Activated CD4-positive, alpha-beta memory T cell treated with anti-CD3 and anti-CD28 coated beads, Interleukin-2, amount 10 ng/mL, durations not matched to agents 7 days and 5 days (primary cell): ENCODE measurements around the gene FARP1. TPM values are rescaled to one million over a fixed set of nuclear protein-coding genes. Genes with fewer than 3 reads are reported as not detected.

ENCODE experiments used
- CTCF ChIA-PET: fragments of 350-600 bp; sonication (Branson Sonifier 250); formaldehyde crosslinking; loops from one replicate; lab custom pipeline; 2021; ENCODE audit warnings: antibody characterized with exemption, inconsistent platforms; lab: Charles Lee
- POLR2A ChIA-PET: fragments of 350-600 bp; sonication (Branson Sonifier 250); formaldehyde crosslinking; loops from one replicate; lab custom pipeline; 2021; ENCODE audit warnings: antibody characterized with exemption; lab: Charles Lee
- DNase-seq: peaks from one replicate; pipeline ENCODE4 v3.0.0-alpha.2; 2020
- H3K27ac Mint-ChIP-seq: one replicate; pipeline ENCODE4 v1.8.0; 2021; ENCODE audit warnings: mild to moderate bottlenecking, mixed read lengths
- H3K27me3 Mint-ChIP-seq: one replicate; pipeline ENCODE4 v1.8.0; 2021; ENCODE audit warnings: mixed read lengths
- H3K36me3 Mint-ChIP-seq: one replicate; pipeline ENCODE4 v1.8.0; 2021; ENCODE audit warnings: low read depth, mixed read lengths
- H3K4me1 Mint-ChIP-seq: one replicate; pipeline ENCODE4 v1.8.0; 2021; ENCODE audit warnings: mixed read lengths
- H3K4me3 Mint-ChIP-seq: one replicate; pipeline ENCODE4 v1.8.0; 2021; ENCODE audit warnings: mild to moderate bottlenecking, mixed read lengths
- H3K9me3 Mint-ChIP-seq: one replicate; pipeline ENCODE4 v1.8.0; 2021; ENCODE audit warnings: mixed read lengths
- total RNA-seq, 2 experiments: library from RNA; stranded (reverse); gene quantifications; one replicate each; pipeline ENCODE4 v1.2.3, GENCODE V29; 2021

The FARP1 gene, protein sequence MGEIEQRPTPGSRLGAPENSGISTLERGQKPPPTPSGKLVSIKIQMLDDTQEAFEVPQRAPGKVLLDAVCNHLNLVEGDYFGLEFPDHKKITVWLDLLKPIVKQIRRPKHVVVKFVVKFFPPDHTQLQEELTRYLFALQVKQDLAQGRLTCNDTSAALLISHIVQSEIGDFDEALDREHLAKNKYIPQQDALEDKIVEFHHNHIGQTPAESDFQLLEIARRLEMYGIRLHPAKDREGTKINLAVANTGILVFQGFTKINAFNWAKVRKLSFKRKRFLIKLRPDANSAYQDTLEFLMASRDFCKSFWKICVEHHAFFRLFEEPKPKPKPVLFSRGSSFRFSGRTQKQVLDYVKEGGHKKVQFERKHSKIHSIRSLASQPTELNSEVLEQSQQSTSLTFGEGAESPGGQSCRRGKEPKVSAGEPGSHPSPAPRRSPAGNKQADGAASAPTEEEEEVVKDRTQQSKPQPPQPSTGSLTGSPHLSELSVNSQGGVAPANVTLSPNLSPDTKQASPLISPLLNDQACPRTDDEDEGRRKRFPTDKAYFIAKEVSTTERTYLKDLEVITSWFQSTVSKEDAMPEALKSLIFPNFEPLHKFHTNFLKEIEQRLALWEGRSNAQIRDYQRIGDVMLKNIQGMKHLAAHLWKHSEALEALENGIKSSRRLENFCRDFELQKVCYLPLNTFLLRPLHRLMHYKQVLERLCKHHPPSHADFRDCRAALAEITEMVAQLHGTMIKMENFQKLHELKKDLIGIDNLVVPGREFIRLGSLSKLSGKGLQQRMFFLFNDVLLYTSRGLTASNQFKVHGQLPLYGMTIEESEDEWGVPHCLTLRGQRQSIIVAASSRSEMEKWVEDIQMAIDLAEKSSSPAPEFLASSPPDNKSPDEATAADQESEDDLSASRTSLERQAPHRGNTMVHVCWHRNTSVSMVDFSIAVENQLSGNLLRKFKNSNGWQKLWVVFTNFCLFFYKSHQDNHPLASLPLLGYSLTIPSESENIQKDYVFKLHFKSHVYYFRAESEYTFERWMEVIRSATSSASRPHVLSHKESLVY
- under 1 TPM; 0.50 to 0.75 TPM for total RNA-seq

GRCh38 chr13:98142380-98143156 is at the start of gene FARP1:
TSS of gene FARP1 (plus strand) at chr13:98143094. CDS start at chr13:98213243, 70,149 bp downstream.
- H3K4me3 Mint-ChIP-seq: peak within 1 kb of the TSS; percentile 48
- peaks cover 11% of the 10 kb centered on the region for H3K4me1 Mint-ChIP-seq

GRCh38 chr13:98094678-98095266 is 48.1 kb upstream of the FARP1 start:
- H3K4me1 Mint-ChIP-seq: peaks cover 2% of the 10 kb centered on the region
- H3K27me3 Mint-ChIP-seq: no peaks in the 10 kb centered on the region
- H3K27ac Mint-ChIP-seq: no peak overlapping the region
- H3K4me3 Mint-ChIP-seq: no peak overlapping the region
- no peaks in the 10 kb centered on the region for H3K9me3 Mint-ChIP-seq
- POLR2A ChIA-PET: no interaction called here
- CTCF ChIA-PET: no interaction called here
- H3K36me3 Mint-ChIP-seq: no peaks in the 10 kb centered on the region
- no peak for DNase-seq

More at GRCh38 chr13:98142380-98143156, at the start of gene FARP1:
- Mint-ChIP-seq H3K27ac (no peak within 1 kb of the TSS), H3K36me3 (no peaks in the 10 kb centered on the region), H3K9me3 (no peaks in the 10 kb centered on the region), H3K27me3 (peaks cover 68% of the 10 kb centered on the region)
- DNase-seq: peak; percentile 58
- ChIA-PET POLR2A (no interaction called here), CTCF (no interaction called here)

GRCh38 chr13:98096059-98096458 is 46.8 kb upstream of the FARP1 start:
- Mint-ChIP-seq H3K27me3 (no peaks in the 10 kb centered on the region), H3K4me3 (no peak overlapping the region), H3K36me3 (no peaks in the 10 kb centered on the region), H3K4me1 (peaks cover 2% of the 10 kb centered on the region), H3K9me3 (no peaks in the 10 kb centered on the region), H3K27ac (no peak overlapping the region)
- DNase-seq: no peak
- CTCF ChIA-PET: interaction anchor here (0.7 kb wide), 1 partner anchor 17 kb away, joined by 3 read pairs; no protein-coding TSS in a partner anchor
- POLR2A ChIA-PET: no interaction called here

- ChIA-PET POLR2A (no interaction called here), CTCF (no interaction called here)
- no peaks in the 10 kb centered on the region for H3K27me3 Mint-ChIP-seq
Measured at GRCh38 chr13:98097749-98098148, 45.1 kb upstream of the FARP1 start.

DNA sequence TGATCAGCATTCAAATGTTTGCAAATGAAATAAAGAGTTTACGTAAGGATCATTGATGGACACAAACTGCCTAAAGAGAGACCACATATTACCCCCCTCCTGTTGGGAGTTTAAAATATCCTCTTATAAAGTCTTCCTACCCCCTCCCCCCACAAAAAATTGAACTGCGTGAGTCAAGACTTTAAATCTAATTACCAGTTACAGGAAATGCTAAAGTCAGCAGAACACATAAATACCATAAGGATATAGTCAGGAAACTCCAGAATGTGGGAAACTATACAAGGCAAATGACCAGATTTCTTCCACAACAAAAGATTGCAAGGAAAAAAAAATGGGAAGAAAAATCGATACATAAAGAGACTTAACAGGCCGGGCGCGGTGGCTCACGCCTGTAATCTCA is 44.4 kb upstream of the FARP1 start:
- H3K4me1 Mint-ChIP-seq: peaks cover 2% of the 10 kb centered on the region
- POLR2A ChIA-PET: no interaction called here
- CTCF ChIA-PET: no interaction called here
- no peaks in the 10 kb centered on the region for H3K36me3 Mint-ChIP-seq
- no peak overlapping the region for H3K27ac Mint-ChIP-seq
- DNase-seq: no peak
- no peaks in the 10 kb centered on the region for H3K9me3 Mint-ChIP-seq
- no peak overlapping the region for H3K4me3 Mint-ChIP-seq
- H3K27me3 Mint-ChIP-seq: no peaks in the 10 kb centered on the region

More at GRCh38 chr13:98097749-98098148, 45.1 kb upstream of the FARP1 start:
- no peaks in the 10 kb centered on the region for H3K36me3 Mint-ChIP-seq
- H3K9me3 Mint-ChIP-seq: no peaks in the 10 kb centered on the region
- H3K4me3 Mint-ChIP-seq: no peak overlapping the region
- H3K27ac Mint-ChIP-seq: no peak overlapping the region
- H3K4me1 Mint-ChIP-seq: peaks cover 2% of the 10 kb centered on the region
- DNase-seq: no peak

- ChIA-PET CTCF (no interaction called here), POLR2A (no interaction called here)
- H3K4me3 Mint-ChIP-seq: no peak overlapping the region
- no peak overlapping the region for H3K27ac Mint-ChIP-seq
- H3K27me3 Mint-ChIP-seq: peaks cover 2% of the 10 kb centered on the region
- no peaks in the 10 kb centered on the region for H3K36me3 Mint-ChIP-seq
- DNase-seq: no peak
- H3K9me3 Mint-ChIP-seq: no peaks in the 10 kb centered on the region
- H3K4me1 Mint-ChIP-seq: peaks cover under 1% of the 10 kb centered on the region
Measured at GRCh38 chr13:98099627-98100026, 43.3 kb upstream of the FARP1 start.

DNA sequence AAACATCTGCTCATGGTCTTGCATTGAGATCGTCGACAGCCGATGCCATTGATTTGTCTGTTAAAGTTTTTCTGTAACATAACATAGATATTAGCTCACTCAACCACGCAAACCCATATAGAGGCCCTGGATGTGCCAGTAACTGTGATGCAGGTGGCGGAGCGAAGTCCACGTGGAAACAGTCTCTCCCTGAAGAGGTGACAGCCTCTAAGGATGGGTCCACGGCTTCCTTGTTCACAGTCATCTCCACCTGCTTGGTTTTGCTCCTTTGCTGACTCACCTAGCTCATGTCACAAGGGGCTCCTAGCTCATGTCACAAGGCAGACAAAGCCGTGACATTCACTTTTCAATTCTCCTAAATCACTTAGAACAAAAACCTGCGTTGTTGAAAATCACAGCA is 42.4 kb upstream of the FARP1 start:
- no peaks in the 10 kb centered on the region for H3K4me1 Mint-ChIP-seq
- CTCF ChIA-PET: no interaction called here
- POLR2A ChIA-PET: no interaction called here
- no peak overlapping the region for H3K27ac Mint-ChIP-seq
- no peak for DNase-seq
- no peak overlapping the region for H3K4me3 Mint-ChIP-seq
- H3K27me3 Mint-ChIP-seq: peaks cover 2% of the 10 kb centered on the region
- no peaks in the 10 kb centered on the region for H3K9me3 Mint-ChIP-seq
- no peaks in the 10 kb centered on the region for H3K36me3 Mint-ChIP-seq

- Mint-ChIP-seq H3K9me3 (no peaks in the 10 kb centered on the region), H3K27ac (no peak overlapping the region), H3K4me1 (no peaks in the 10 kb centered on the region), H3K36me3 (no peaks in the 10 kb centered on the region), H3K4me3 (no peak overlapping the region), H3K27me3 (peaks cover 2% of the 10 kb centered on the region)
- POLR2A ChIA-PET: no interaction called here
- CTCF ChIA-PET: no interaction called here
- no peak for DNase-seq
Measured at GRCh38 chr13:98103531-98103930, 39.4 kb upstream of the FARP1 start.

DNA sequence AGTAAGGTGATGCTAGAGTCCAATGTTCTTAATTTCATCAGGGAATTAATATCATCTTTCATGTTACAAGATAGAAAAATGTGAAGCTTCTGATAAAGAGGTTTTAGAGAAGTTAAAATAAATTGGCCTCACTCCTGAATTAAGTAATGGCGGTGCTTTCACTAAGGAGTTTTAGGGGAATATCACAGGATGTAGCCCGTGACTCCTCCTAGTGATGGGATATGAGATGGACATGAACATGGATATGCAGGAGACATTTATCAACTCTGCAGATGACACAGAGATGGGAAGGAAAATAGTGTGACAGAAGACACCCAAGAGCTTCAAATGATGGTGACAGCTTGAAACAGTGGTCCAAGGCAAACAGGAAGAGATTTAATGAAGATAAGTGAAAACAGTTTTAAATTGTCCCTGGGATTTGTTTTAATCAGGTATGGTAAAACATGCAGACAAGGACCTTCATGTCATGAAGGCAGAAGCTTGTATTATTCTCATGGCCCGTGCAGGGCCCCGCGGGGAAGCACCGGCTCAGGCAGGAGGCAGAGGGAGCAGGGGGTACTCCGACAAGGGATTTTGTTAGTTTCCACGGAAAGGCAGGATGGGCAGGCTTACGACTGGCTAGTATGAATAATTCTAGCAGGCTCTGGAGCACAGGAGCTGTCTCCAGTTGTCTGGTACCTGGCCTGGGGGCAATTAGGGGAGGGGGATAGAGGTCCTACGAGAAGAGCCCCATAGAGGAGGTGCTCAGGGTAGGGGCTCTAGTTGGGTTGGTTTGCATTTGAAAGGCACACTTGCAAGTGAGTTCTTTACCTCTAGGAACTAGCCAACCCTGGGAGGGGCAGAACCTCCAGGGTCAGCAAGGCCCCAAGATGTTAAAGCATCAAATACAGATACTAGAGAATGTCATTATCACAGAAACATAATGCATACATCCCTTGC is 38.7 kb upstream of the FARP1 start:
- POLR2A ChIA-PET: no interaction called here

GRCh38 chr13:98105929-98106336 is 37.0 kb upstream of the FARP1 start:
- ChIA-PET POLR2A (no interaction called here), CTCF (interaction anchor here (0.7 kb wide), 1 partner anchor 547 kb away, joined by 3 read pairs; no protein-coding TSS in a partner anchor)
- no peak overlapping the region for H3K27ac Mint-ChIP-seq
- H3K9me3 Mint-ChIP-seq: no peaks in the 10 kb centered on the region
- no peaks in the 10 kb centered on the region for H3K36me3 Mint-ChIP-seq
- DNase-seq: no peak
- peaks cover 2% of the 10 kb centered on the region for H3K27me3 Mint-ChIP-seq
- H3K4me1 Mint-ChIP-seq: no peaks in the 10 kb centered on the region
- no peak overlapping the region for H3K4me3 Mint-ChIP-seq

More for the DNA sequence above, 38.7 kb upstream of the FARP1 start:
- Mint-ChIP-seq H3K36me3 (no peaks in the 10 kb centered on the region), H3K4me1 (no peaks in the 10 kb centered on the region), H3K27ac (no peak overlapping the region), H3K9me3 (no peaks in the 10 kb centered on the region), H3K4me3 (no peak overlapping the region), H3K27me3 (peaks cover 2% of the 10 kb centered on the region)
- DNase-seq: no peak
- CTCF ChIA-PET: no interaction called here

DNA sequence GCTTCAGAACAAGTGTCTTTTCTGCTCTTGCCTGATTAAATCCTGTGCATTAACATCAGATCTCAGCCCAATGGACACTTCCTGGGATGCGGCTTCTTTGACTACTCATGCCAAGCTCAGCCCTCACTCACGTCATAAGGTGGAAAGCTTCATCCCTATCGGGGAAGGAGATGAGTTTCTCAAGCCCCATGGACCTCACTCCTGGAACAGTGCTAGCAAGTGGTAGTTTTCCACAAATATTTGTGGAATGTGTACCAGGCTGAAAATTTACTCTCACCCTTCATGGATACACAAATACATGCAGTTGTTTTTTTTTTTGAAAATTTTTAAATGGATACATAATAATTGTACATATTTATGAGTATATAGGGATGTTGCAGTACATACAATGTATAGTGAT is 34.6 kb upstream of the FARP1 start:
- no peaks in the 10 kb centered on the region for H3K9me3 Mint-ChIP-seq
- no peaks in the 10 kb centered on the region for H3K36me3 Mint-ChIP-seq
- peaks cover 2% of the 10 kb centered on the region for H3K27me3 Mint-ChIP-seq
- DNase-seq: no peak
- CTCF ChIA-PET: interaction anchor here (0.6 kb wide), 1 partner anchor 309 kb away, joined by 3 read pairs; no protein-coding TSS in a partner anchor
- no peak overlapping the region for H3K4me3 Mint-ChIP-seq
- POLR2A ChIA-PET: no interaction called here
- no peaks in the 10 kb centered on the region for H3K4me1 Mint-ChIP-seq
- H3K27ac Mint-ChIP-seq: no peak overlapping the region
